NB4 (cell line): ENCODE data around the gene LRMDA.

Experiments
- DNase-seq: peaks from one replicate; pipeline ENCODE4 v3.0.0; 2010; ENCODE audit warnings: low read depth
- H3K4me3 ChIP-seq: one replicate; pipeline ENCODE4 v1.5.1; 2011; ENCODE audit warnings: mild to moderate bottlenecking, low read depth, low read length, moderate library complexity
- MYC ChIP-seq: IDR thresholded peaks from 2 replicates; pipeline ENCODE4 v1.6.1; 2011; ENCODE audit warnings: low read depth, low read length
- POLR2A ChIP-seq: IDR thresholded peaks from 2 replicates; pipeline ENCODE4 v1.6.1; 2011; ENCODE audit warnings: mild to moderate bottlenecking; ENCODE audit not compliant: insufficient read length; ENCODE audit errors: extremely low read depth
- TF ChIP-seq, protein P1 (sequence below): IDR thresholded peaks from one replicate; pipeline ENCODE4 v1.5.1; 2012; ENCODE audit warnings: low read depth, low read length
- TF ChIP-seq, protein P2 (sequence below): IDR thresholded peaks from 2 replicates; pipeline ENCODE4 v1.6.1; 2011; ENCODE audit warnings: low read depth, low read length

Gene LRMDA

DNA sequence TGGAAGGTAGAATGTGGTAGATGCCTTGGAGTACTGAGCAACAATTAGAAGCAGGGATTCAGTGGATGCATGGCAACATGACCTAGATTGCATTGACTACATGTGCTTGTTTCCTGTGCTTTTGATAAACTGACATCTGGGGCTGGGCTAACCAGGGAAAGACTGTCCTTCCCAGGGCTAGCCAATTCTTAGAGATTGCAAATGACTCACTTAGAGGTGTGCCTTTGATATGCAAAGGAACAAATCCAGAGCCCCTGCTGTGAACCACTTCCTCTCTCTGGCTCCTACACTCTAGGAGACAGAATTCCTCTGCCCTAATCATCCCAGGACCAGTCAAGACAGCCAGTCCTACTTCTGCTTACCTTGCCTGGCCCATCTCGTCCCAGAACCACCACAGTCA is 651.5 kb downstream of the LRMDA start:
- TF ChIP-seq, protein P1, sequence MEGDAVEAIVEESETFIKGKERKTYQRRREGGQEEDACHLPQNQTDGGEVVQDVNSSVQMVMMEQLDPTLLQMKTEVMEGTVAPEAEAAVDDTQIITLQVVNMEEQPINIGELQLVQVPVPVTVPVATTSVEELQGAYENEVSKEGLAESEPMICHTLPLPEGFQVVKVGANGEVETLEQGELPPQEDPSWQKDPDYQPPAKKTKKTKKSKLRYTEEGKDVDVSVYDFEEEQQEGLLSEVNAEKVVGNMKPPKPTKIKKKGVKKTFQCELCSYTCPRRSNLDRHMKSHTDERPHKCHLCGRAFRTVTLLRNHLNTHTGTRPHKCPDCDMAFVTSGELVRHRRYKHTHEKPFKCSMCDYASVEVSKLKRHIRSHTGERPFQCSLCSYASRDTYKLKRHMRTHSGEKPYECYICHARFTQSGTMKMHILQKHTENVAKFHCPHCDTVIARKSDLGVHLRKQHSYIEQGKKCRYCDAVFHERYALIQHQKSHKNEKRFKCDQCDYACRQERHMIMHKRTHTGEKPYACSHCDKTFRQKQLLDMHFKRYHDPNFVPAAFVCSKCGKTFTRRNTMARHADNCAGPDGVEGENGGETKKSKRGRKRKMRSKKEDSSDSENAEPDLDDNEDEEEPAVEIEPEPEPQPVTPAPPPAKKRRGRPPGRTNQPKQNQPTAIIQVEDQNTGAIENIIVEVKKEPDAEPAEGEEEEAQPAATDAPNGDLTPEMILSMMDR: no peak
- TF ChIP-seq, protein P2, sequence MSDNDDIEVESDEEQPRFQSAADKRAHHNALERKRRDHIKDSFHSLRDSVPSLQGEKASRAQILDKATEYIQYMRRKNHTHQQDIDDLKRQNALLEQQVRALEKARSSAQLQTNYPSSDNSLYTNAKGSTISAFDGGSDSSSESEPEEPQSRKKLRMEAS: no peak
- no peak for TF ChIP-seq POLR2A
- no peak overlapping the region for H3K4me3 ChIP-seq
- DNase-seq: peak; percentile 17

DNA sequence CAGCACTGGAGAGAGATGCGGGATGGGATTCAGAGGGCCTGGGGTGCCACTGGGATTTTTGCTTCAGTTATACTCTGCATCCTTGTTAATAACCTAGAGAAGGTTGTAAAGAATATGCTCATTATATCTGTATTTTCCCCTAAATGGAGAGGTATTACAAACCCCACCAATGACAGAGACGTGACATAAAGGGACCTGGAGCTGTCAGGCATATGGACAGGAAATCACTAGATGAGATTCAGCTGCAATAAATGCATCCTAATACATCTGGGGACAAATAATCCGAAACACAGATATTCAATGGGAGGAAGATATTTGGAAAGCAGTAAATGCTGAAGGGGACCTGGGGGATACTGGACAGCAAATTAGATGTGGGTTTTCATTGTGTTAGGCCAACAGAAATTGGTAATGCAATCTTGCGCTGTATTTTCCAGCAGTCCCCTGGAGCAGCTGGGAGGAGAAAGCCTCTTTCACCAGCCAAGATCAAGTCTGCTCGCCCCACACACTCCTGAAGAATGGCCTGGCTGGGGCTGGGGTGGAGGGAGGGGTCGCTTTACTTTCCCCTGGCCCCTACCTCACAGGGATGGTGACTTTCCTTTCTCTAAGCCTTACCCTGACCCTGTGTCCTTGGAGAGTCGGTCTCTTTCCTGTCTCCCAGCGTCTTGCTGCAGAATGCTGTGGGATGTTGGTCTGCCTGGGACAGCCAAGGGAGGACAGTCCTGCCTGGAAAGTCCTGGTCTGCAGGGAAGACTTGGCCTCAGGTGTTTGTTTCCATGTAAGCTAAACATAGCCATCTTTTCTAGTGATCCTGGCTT is 653.8 kb downstream of the LRMDA start:
- TF ChIP-seq, protein P2: no peak
- no peak for TF ChIP-seq POLR2A
- TF ChIP-seq, protein P1: no peak
- TF ChIP-seq MYC: no peak
- no peak for DNase-seq
- no peak overlapping the region for H3K4me3 ChIP-seq

DNA sequence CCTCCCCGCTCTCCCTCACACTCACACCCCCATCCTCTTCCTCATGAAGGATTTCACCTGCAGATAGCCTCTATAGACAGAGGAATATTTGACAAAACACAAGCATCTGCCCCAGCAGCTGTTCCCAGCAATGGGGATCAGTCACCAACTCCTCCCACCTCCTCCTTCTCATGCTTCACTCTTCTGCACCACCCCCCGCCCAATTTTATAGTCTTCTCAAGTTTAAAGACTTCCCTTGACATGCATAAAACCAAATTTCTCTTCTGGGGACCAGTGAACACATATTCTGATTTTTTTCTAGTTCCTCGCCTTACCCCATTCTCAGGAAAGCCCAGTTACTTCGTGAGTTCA is 654.4 kb downstream of the LRMDA start:
- no peak overlapping the region for H3K4me3 ChIP-seq
- TF ChIP-seq, protein P1: no peak
- no peak for TF ChIP-seq MYC
- TF ChIP-seq POLR2A: no peak
- TF ChIP-seq, protein P2: no peak
- no peak for DNase-seq

DNA sequence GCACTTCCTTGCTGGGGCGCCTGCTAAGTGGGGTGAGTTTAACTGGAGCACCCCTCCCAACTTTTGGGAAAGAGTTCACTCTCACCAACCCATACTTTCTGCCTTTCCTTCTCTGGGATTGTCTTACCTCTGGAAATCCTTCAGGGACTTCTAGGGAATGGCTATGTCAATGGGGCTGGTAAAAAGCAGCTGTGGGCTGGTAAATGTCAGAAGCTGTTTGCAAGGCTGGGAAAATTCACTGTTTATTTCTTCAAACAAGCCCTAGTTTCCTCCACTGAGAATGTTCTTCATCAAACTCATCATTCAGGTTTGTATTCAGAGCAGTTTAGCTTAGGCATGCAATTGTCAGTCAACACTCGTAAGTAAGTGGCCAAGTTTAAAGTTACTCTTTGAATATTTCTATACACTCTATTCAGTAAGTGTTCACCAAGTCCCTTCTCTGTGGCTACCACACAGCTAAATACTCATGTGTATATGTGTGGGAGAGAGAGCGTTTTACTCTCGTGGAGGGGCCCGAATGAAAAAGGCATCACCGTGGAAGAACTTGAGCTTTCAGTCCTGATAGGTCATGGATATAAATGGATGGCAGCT is 654.8 kb downstream of the LRMDA start:
- no peak for DNase-seq
- no peak overlapping the region for H3K4me3 ChIP-seq
- TF ChIP-seq MYC (no peak), POLR2A (no peak)
- TF ChIP-seq, protein P2: no peak
- TF ChIP-seq, protein P1: no peak

DNA sequence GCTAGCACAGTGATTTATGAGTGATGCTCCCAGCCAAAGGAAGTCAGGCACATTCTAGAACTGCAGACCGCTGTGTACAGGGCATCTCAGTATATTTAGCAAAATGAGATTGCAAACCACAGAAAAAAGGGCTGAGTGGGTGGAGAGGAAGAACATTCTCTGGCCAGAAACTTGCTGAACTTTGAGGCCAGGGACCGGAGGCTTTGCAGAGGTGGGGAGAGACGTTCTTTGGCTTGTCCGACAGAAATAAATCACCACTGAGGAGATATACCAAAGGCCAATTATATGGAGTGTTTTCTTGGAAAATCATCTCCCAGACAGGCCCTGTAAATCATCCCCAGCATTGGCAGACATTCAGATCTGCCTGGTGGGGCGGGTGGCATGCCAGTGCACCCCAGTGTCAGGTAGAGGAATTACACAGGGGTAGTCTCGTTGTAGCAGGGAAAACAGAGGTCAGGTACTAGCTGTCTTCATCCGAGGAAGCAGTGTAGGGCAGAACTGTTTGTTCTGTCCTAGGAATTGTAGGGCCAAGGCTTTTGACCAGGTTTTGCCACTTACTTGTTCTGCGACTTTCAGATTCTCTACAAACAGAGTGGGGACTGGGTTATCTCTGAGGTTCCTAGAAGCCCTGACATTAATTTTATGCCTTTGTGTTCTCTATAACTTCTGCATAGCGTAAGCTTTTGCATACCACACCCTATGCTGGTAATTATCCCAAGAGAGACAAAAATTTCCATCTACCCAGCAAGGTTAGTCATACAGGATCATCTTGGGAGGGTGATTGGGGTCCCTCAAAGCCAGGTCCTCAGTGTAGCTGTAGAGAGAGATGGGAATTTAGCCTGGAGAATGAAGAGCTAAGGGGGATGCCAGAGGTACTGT is 655.6 kb downstream of the LRMDA start:
- DNase-seq: peak; percentile 28
- TF ChIP-seq, protein P1: peak; percentile 46
- TF ChIP-seq POLR2A: no peak
- H3K4me3 ChIP-seq: no peak overlapping the region
